Left lung (tissue), 10 donors: Measurements from ENCODE around the gene C11orf65. TPM values are rescaled to one million over a fixed set of nuclear protein-coding genes. Genes with fewer than 3 reads are reported as not detected.

Experiments
- ATAC-seq: fragments of 200-7000 bp; cut with Tn5 transposase; one replicate; pipeline ENCODE4 v1.9.1; 2020; ENCODE audit warnings: moderate library complexity
- DNase-seq, 4 donors: peaks; one replicate each; pipeline ENCODE4 v3.0.0-alpha.2; 2013 to 2020
- H3K27ac ChIP-seq, 2 donors: fragments of 200-600 bp; sonication (generic) in 1 of 2; one replicate each; pipeline versions ENCODE4 v1.5.0 to v1.8.0; 2020 to 2021
- H3K27me3 ChIP-seq, 2 donors: fragments of 200-600 bp; sonication (generic) in 1 of 2; one replicate each; pipeline versions ENCODE4 v1.5.0 to v1.8.0; 2020 to 2021
- H3K36me3 ChIP-seq, 2 donors: fragments of 200-600 bp; sonication (generic) in 1 of 2; one replicate each; pipeline versions ENCODE4 v1.5.0 to v1.8.0; 2020 to 2021
- H3K4me1 ChIP-seq, 2 donors: fragments of 200-600 bp; one replicate each; pipeline ENCODE4 v1.8.0; 2021
- H3K4me3 ChIP-seq, 2 donors: fragments of 200-600 bp; sonication (generic) in 1 of 2; one replicate each; pipeline versions ENCODE4 v1.5.0 to v1.8.0; 2020 to 2021; ENCODE audit warnings: mild to moderate bottlenecking in 1 of 2
- H3K9me3 ChIP-seq, 2 donors: fragments of 200-600 bp; sonication (generic) in 1 of 2; one replicate each; pipeline versions ENCODE4 v1.5.0 to v1.8.0; 2020 to 2021
- intact Hi-C, 2 donors: fragments of 100-400 bp; cut with DNase I; formaldehyde crosslinking; loops; one replicate each; pipeline versions ENCODE4 v1.11.2 to v1.14.2; 2022
- polyA plus RNA-seq, 6 donors: library from polyadenylated mRNA; unstranded; fragments of 120-200 nt; gene quantifications; one replicate each; pipeline ENCODE4 v1.2.1, GENCODE V29; 2013; ENCODE audit not compliant: insufficient read length in 6 of 6
- total RNA-seq, 2 donors: library from RNA; stranded (reverse); fragmentation: NEBNext Ultra II Directional; extraction: Animal tissue kit (Norgen Biotek cat#: 25700); gene quantifications; one replicate each; pipeline ENCODE4 v1.2.1, GENCODE V29; 2021
- TF ChIP-seq, protein P1 (sequence below), 2 donors: fragments of 200-600 bp; sonication (generic) in 1 of 2; IDR thresholded peaks; one replicate each; pipeline versions ENCODE4 v1.5.0 to v1.8.0; 2021; ENCODE audit warnings: antibody characterized with exemption in 2 of 2
- donor health status: DM: no; HTN: yes; CAD: no.
- donor health status: DM: no; HTN: no; CAD: no.

C11orf65 gene
- total and polyA plus RNA-seq, 8 donors: 0.37 to 2.7 (median 1.6) TPM

DNA sequence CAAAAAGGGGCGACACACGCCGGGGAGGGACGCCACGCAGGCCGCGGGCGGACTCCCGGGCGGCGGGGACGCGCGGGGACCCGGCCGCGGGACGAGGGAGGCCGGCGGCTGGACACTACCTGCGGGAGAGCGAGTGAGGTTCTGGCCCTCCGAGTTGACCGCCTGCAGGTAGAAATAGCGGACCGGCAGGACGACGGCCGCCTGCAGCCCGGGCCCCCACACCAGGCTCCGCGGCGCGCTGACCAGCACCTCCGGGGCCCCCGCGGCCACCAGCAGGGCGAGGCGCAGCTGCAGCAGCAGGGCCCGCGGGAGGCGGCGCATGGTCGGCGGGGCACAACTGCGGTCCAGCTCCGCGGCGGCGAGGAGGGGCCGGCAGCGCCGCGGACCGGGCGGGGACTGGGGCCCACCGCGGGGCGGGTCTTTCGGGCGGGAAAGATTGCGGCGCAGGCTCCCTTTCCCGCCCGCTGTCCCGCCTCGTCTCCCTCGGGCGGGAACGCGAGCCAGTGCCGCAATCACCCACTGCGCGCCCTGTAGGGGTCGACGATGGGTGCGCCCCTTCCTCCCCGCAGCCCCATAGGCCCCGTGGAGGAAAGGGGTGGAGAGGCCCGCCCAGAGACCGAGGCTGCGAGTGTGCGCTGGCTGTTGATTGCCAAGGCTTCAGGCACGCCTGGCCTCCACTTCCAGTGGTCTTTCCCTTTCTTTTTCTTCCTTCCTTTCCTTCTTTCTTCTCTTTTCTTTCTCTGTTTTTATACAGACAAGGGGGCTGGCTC lies 30.9 kb upstream of the C11orf65 start, which contains the start of gene POGLUT3:
TSS of gene POGLUT3 (minus strand) at position 339 of the 770 bp plus-strand sequence. CDS start at position 321, 18 bp downstream.
- no peaks in the 10 kb centered on the region for H3K36me3 ChIP-seq
- peak; percentile 61 to 92 (median 74) for DNase-seq
- intact Hi-C loops: no loop called here
- peaks cover 0 to 13% of the 10 kb centered on the region in 2 donors for H3K4me1 ChIP-seq
- no peaks in the 10 kb centered on the region for H3K27me3 ChIP-seq
- peak within 1 kb of the TSS; percentile 62 to 63 for H3K4me3 ChIP-seq
- ATAC-seq: peak; percentile 74
- TF ChIP-seq, protein P1, sequence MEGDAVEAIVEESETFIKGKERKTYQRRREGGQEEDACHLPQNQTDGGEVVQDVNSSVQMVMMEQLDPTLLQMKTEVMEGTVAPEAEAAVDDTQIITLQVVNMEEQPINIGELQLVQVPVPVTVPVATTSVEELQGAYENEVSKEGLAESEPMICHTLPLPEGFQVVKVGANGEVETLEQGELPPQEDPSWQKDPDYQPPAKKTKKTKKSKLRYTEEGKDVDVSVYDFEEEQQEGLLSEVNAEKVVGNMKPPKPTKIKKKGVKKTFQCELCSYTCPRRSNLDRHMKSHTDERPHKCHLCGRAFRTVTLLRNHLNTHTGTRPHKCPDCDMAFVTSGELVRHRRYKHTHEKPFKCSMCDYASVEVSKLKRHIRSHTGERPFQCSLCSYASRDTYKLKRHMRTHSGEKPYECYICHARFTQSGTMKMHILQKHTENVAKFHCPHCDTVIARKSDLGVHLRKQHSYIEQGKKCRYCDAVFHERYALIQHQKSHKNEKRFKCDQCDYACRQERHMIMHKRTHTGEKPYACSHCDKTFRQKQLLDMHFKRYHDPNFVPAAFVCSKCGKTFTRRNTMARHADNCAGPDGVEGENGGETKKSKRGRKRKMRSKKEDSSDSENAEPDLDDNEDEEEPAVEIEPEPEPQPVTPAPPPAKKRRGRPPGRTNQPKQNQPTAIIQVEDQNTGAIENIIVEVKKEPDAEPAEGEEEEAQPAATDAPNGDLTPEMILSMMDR (IDR thresholded peaks at IDR 0.05): no peak
- no peaks in the 10 kb centered on the region for H3K9me3 ChIP-seq
- H3K27ac ChIP-seq: peak within 1 kb of the TSS; percentile 96 to 98

DNA sequence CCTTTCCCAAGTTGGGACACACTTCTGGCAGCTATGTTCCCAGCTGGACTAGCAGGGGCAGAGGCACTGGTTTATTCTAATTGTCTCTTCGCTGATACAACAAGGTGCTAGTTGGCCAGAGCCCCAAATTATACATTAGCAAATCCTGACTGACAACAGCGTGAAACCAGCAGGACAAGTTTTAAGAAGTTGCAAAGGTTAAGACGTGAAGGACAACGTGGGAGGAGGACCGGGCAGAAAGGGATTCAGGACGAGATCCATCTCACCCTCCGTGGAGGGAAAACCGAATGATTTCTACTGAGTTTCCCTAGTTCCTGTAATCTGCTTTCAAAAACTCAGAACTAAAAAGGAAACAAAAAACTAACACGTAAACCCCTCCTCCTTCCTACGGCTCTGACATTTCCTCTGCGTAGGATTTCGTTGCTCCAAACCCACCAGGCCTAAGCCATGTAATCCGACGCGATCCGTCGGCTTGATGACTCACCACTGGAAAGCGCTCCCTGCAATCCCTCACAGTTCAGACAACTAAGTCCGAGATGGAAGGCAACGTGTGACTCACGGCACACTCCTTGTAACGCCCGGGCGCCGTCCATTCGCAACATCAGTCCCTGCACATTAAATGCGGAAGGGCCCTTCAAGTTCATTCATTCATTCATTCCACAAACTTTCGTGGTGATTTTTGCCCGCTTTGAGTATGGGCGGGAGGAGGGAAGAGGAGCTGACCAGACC lies 30.2 kb upstream of the C11orf65 start:
- H3K4me3 ChIP-seq: peak overlapping the region; percentile 62 to 63
- H3K4me1 ChIP-seq: peaks cover 0 to 13% of the 10 kb centered on the region in 2 donors
- H3K27me3 ChIP-seq: no peaks in the 10 kb centered on the region
- TF ChIP-seq, protein P1 (IDR thresholded peaks at IDR 0.05): no peak
- H3K27ac ChIP-seq: peak overlapping the region; percentile 96 to 98
- no peaks in the 10 kb centered on the region for H3K36me3 ChIP-seq
- H3K9me3 ChIP-seq: no peaks in the 10 kb centered on the region
- DNase-seq (peak; percentile 89 to 96 (median 92)), ATAC-seq (peak; percentile 94)
- intact Hi-C loops: no loop called here

DNA sequence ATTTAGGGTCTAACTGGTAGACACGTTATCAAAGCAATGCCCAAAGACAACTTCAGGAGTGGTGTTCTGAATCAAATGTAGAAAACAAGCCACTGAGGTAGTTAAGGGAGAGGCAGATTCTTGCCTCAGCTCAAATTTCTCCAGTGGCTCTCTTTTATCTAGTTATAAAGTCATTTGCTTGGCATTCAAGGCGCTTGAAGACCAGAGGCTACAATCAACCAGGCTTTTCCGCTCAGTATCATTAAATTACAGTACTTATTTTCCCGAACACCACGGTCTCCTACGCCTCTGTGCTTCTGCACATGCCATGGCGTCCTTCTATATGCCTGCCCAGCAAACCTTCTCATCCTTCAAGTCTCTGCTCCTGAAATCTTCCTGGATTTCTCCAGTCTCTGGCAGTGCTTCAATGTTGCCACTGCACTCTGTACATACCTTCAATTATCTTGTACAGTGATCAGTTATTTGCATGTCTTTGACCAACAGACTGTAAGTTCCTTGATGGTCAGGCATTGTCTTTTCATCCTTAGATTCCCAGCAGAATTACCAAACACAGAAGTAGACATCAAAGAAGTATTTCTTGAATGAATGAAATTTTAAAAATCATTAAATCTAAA lies 29.4 kb upstream of the C11orf65 start:
- peak overlapping the region; percentile 96 to 98 for H3K27ac ChIP-seq
- TF ChIP-seq, protein P1 (IDR thresholded peaks at IDR 0.05): no peak
- intact Hi-C loops: no loop called here
- peaks cover 0 to 13% of the 10 kb centered on the region in 2 donors for H3K4me1 ChIP-seq
- H3K9me3 ChIP-seq: no peaks in the 10 kb centered on the region
- H3K4me3 ChIP-seq: peak overlapping the region; percentile 62 to 63
- H3K27me3 ChIP-seq: no peaks in the 10 kb centered on the region
- ATAC-seq (no peak), DNase-seq (peak in 1 of 4 donors; percentile 14)
- no peaks in the 10 kb centered on the region for H3K36me3 ChIP-seq

DNA sequence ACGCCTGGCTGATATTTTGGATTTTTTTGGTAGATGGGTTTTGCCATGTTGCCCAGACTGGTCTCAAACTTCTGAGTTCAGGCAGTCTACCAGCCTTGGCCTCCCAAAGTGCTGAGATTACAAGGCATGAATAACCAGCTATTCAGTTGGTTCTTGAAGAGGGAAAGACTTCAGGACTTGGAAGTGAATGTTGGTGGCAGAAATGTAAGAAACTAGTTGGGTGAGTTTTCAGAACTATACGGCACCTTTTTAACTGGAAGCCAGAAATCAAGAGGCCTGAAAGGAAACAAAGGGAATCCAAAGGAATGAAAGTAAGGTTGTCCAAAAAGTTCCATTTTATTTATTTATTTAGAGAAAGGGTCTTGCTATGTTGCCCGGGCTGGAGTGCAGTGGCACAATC lies 28.0 kb upstream of the C11orf65 start:
- Histone ChIP-seq H3K9me3 (no peaks in the 10 kb centered on the region), H3K27me3 (no peaks in the 10 kb centered on the region), H3K4me1 (peaks cover 0 to 13% of the 10 kb centered on the region in 2 donors), H3K36me3 (peaks cover 0 to 7% of the 10 kb centered on the region in 2 donors), H3K27ac (peak overlapping the region in 1 of 2 donors; percentile 23), H3K4me3 (no peak overlapping the region)
- TF ChIP-seq, protein P1 (IDR thresholded peaks at IDR 0.05): no peak
- peak in 1 of 4 donors; percentile 44 for DNase-seq
- intact Hi-C loops: no loop called here
- ATAC-seq: no peak
